ENCODE results near the gene GJA3. TPM values are rescaled to one million over a fixed set of nuclear protein-coding genes. Genes with fewer than 3 reads are reported as not detected.

The GJA3 gene
- total RNA-seq, 4 donors from 2014 or later: 0.11 to 0.54 (median 0.41) TPM

DNA sequence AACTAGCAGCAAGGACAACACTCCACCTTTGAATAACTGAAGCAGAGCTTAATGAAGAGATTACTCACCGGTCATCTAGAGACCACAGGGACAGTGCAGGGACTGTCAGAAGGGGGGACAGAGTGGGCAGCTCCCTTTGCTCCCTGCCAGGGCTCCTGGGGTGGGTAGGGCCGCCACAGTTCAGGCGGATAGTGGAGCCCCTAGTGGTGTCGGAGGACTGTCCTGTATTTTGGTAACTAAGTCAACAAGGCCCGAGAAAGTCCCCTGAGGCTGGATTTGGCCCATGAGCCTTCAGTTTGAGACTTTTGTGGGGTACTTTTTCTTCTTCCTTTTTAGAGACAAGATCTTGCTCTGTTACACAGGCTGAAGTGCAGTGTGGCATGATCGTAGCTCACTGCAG is 44.6 kb downstream of the GJA3 start:
- TF ChIP-seq, protein P1, sequence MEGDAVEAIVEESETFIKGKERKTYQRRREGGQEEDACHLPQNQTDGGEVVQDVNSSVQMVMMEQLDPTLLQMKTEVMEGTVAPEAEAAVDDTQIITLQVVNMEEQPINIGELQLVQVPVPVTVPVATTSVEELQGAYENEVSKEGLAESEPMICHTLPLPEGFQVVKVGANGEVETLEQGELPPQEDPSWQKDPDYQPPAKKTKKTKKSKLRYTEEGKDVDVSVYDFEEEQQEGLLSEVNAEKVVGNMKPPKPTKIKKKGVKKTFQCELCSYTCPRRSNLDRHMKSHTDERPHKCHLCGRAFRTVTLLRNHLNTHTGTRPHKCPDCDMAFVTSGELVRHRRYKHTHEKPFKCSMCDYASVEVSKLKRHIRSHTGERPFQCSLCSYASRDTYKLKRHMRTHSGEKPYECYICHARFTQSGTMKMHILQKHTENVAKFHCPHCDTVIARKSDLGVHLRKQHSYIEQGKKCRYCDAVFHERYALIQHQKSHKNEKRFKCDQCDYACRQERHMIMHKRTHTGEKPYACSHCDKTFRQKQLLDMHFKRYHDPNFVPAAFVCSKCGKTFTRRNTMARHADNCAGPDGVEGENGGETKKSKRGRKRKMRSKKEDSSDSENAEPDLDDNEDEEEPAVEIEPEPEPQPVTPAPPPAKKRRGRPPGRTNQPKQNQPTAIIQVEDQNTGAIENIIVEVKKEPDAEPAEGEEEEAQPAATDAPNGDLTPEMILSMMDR (IDR thresholded peaks at IDR 0.05): no peak
- no peak for TF ChIP-seq POLR2A (IDR thresholded peaks at IDR 0.05)
- no peak for DNase-seq
- Histone ChIP-seq H3K27ac (no peak overlapping the region), H3K4me3 (replicated peaks in 1 of 3) (no peak overlapping the region), H3K9me3 (no peaks in the 10 kb centered on the region), H3K36me3 (no peaks in the 10 kb centered on the region), H3K27me3 (no peaks in the 10 kb centered on the region), H3K4me1 (peaks cover 6 to 8% of the 10 kb centered on the region in 2 donors)
- intact Hi-C loops (cut with DNase I): no loop called here
- WGBS, 2 donors: 87 to 89% methylated on average over 6 of the region's 6 CpGs

DNA sequence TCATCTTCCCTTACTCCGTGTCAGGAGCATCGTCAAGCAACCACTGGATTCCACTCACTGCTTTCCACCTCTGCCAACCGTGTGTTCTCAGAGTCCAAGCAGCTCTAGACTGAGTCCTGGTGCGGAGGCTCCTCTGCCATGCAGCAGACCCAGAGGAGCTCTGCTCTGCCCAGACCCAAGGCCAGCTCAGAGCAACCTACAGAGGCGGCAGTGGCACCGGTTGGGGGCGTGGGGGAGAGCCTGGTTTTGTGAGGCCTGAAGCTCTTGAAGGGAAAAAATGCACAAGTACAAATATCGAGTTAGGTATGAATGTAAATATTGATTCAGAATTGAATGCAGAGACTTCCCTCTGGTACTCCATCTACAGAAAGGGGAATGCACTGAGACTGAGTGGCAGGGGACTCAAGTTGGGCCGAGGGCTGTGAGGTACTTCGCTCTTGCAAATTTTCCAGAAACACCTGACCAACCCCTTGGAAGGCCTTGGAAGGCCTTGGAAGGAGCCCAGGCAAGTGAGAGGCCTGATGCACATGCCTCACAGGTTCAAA is 46.7 kb downstream of the GJA3 start:
- DNase-seq: no peak
- 67 to 80% methylated on average over 10 of the region's 10 CpGs for WGBS, 2 donors
- H3K9me3 ChIP-seq: no peaks in the 10 kb centered on the region
- no peaks in the 10 kb centered on the region for H3K36me3 ChIP-seq
- H3K4me3 ChIP-seq (replicated peaks in 1 of 3): no peak overlapping the region
- intact Hi-C loops (cut with DNase I): no loop called here
- peaks cover 5 to 6% of the 10 kb centered on the region in 2 donors for H3K4me1 ChIP-seq
- H3K27ac ChIP-seq: no peak overlapping the region
- H3K27me3 ChIP-seq: no peaks in the 10 kb centered on the region
- no peak for TF ChIP-seq POLR2A (IDR thresholded peaks at IDR 0.05)
- TF ChIP-seq, protein P1 (IDR thresholded peaks at IDR 0.05): no peak

DNA sequence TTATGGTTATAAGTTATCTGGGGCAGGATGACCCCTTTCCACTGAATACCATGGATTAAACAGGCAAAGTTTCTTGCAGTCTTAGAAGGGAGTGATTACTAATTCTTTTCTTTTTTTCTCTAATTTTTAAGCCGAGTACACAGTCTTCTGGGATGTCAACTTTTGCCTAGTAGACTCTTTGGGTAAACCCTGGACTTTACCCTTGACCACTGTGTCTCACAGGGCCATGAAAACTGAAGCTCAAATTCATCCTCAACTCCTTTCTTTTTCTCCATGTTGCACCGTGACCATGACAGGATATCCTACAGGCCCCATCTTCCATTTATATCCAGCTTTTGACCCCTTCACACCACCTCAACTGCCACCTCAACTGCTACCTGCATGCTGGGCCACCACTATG is 51.8 kb downstream of the GJA3 start:
- peaks cover 0 to 5% of the 10 kb centered on the region in 2 donors for H3K4me1 ChIP-seq
- no peaks in the 10 kb centered on the region for H3K36me3 ChIP-seq
- no peaks in the 10 kb centered on the region for H3K9me3 ChIP-seq
- H3K27ac ChIP-seq: no peak overlapping the region
- no peak for TF ChIP-seq POLR2A (IDR thresholded peaks at IDR 0.05)
- DNase-seq: no peak
- WGBS, 2 donors: 89% methylated on average over 2 of the region's 2 CpGs
- H3K27me3 ChIP-seq: no peaks in the 10 kb centered on the region
- intact Hi-C loops (cut with DNase I): no loop called here
- no peak overlapping the region for H3K4me3 ChIP-seq (replicated peaks in 1 of 3)

DNA sequence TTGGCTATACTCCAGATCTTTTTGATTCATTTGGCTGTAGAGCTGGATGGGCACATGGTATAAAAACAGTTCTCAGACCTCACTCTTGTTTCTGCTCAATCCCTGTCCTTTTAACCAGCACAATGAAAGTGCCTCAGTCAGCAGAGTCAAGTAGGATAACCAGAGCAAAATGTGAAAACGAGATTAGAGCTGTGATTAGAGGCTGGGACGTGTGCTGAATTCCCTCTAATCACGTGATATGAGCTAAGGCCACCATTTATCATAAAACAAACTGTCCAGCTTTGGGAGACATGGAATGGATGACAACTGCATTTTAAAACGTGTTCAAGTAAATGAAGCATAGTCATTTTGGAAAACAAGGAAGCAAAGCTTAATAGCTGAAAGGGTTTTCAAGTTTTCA is 54.1 kb downstream of the GJA3 start:
- H3K27ac ChIP-seq: peak overlapping the region in 2 of 3 donors; percentile 28 to 42
- H3K27me3 ChIP-seq: no peaks in the 10 kb centered on the region
- H3K4me1 ChIP-seq: peaks cover 0 to 5% of the 10 kb centered on the region in 2 donors
- intact Hi-C loops (cut with DNase I): no loop called here
- H3K36me3 ChIP-seq: no peaks in the 10 kb centered on the region
- no peaks in the 10 kb centered on the region for H3K9me3 ChIP-seq
- DNase-seq: no peak
- 8 to 13% methylated on average over 4 of the region's 4 CpGs for WGBS, 2 donors
- TF ChIP-seq, protein P1 (IDR thresholded peaks at IDR 0.05): no peak
- no peak for TF ChIP-seq POLR2A (IDR thresholded peaks at IDR 0.05)
- no peak overlapping the region for H3K4me3 ChIP-seq (replicated peaks in 1 of 3)

DNA sequence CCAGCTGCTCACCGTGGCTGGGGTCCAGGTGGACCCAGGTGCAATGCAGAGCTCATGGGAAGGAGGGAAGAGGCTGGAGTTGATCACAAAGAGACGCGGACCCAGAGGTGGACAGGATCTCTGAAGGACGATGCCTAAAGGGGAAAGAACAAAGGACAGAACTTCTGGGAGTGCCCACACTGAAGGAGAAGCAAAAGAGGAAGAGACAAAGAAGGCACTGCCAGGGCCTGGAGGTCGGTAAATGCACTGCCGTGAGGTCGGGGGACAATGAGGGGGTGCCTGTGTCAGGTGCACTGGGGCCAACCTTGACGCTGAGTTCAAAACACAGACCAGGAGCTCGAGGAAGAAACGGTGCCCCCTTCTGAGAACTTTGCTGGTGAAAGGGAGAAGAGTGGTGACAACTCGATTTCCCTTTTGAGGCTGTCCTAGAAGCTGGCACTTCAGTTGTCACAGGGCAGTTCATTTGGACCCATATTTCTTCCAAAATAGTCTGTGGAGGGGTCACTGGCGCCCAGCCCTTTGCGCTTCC is 55.6 kb downstream of the GJA3 start:
- DNase-seq: no peak
- no peaks in the 10 kb centered on the region for H3K9me3 ChIP-seq
- H3K36me3 ChIP-seq: no peaks in the 10 kb centered on the region
- H3K27ac ChIP-seq: no peak overlapping the region
- 90 to 94% methylated on average over 13 of the region's 13 CpGs for WGBS, 2 donors
- TF ChIP-seq, protein P1 (IDR thresholded peaks at IDR 0.05): no peak
- TF ChIP-seq POLR2A (IDR thresholded peaks at IDR 0.05): no peak
- H3K4me3 ChIP-seq (replicated peaks in 1 of 3): no peak overlapping the region
- peaks cover 0 to 5% of the 10 kb centered on the region in 2 donors for H3K4me1 ChIP-seq
- intact Hi-C loops (cut with DNase I): no loop called here
- H3K27me3 ChIP-seq: no peaks in the 10 kb centered on the region
